ENCODE results near the gene CERS6. TPM values are rescaled to one million over a fixed set of nuclear protein-coding genes. Genes with fewer than 3 reads are reported as not detected.

Gene CERS6
- total and polyA plus RNA-seq, 11 donors: 22.1 to 78.0 (median 62.2) TPM

DNA sequence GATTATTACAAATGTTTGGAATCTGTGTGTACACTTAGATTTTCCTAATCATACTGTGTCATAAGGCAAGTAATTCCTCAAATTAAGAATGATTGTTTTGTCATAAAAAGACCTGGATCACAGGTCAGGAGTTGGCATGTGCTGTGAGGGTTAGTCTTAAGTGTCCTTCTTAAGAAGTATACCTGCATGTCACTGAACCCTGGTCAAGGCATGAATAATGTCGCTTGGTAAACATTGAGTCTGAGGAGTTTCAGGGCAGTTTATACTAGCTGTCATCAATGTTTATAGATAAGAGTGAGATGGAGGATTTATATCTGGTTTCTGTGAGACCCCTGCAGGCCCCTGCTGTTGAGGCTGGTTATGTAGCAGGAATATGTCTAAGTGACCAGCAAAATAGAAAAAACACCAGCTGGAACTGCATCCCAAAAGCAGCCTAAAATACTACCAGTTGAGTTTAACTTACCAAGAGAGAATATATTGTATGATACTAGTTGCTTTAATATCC, 234.4 kb downstream of the CERS6 start:
- Histone ChIP-seq H3K27ac (no peak overlapping the region), H3K4me3 (no peak overlapping the region), H3K36me3 (peaks cover 0 to 7% (median under 1%) of the 10 kb centered on the region in 9 donors), H3K4me1 (peaks cover 0 to 33% (median 5%) of the 10 kb centered on the region in 12 donors), H3K27me3 (no peaks in the 10 kb centered on the region), H3K9me3 (no peaks in the 10 kb centered on the region)
- TF ChIP-seq POLR2A (IDR thresholded peaks at IDR 0.05): no peak
- TF ChIP-seq, protein P1, sequence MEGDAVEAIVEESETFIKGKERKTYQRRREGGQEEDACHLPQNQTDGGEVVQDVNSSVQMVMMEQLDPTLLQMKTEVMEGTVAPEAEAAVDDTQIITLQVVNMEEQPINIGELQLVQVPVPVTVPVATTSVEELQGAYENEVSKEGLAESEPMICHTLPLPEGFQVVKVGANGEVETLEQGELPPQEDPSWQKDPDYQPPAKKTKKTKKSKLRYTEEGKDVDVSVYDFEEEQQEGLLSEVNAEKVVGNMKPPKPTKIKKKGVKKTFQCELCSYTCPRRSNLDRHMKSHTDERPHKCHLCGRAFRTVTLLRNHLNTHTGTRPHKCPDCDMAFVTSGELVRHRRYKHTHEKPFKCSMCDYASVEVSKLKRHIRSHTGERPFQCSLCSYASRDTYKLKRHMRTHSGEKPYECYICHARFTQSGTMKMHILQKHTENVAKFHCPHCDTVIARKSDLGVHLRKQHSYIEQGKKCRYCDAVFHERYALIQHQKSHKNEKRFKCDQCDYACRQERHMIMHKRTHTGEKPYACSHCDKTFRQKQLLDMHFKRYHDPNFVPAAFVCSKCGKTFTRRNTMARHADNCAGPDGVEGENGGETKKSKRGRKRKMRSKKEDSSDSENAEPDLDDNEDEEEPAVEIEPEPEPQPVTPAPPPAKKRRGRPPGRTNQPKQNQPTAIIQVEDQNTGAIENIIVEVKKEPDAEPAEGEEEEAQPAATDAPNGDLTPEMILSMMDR (IDR thresholded peaks at IDR 0.05): no peak
- WGBS, 4 donors: 67 to 84% (median 75%) methylated on average over 1 of the region's 1 CpG
- no peak for ATAC-seq
- intact Hi-C loops (cut with DNase I): loop anchor here in 2 of 10 donors (5.0 kb wide), 1 partner anchor 343 kb away; no protein-coding TSS in a partner anchor
- no peak for DNase-seq

DNA sequence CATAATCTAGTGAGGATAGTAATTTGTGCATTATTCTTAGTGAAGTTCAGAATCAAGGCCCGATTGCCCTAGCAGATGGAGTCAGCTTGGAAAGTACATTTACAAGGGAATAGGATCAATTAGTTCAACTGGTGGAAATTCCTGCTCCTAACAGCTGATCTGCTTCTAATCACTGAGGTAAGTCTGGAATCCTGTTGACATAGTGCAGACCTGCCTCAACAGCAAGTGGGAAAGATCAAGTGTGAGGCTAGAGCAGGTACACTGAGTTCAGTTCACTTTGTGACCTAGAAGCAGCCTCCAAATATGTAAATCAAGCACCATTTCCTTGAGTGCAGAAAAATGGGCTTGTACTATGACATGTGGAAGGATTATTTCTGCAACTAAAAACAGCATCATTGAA, 235.1 kb downstream of the CERS6 start:
- no peak for DNase-seq
- no peaks in the 10 kb centered on the region for H3K27me3 ChIP-seq
- peaks cover 0 to 26% (median 5%) of the 10 kb centered on the region in 12 donors for H3K4me1 ChIP-seq
- no peak overlapping the region for H3K27ac ChIP-seq
- no peak overlapping the region for H3K4me3 ChIP-seq
- no peaks in the 10 kb centered on the region for H3K9me3 ChIP-seq
- H3K36me3 ChIP-seq: peaks cover 0 to 14% (median 8%) of the 10 kb centered on the region in 9 donors
- ATAC-seq: no peak
- WGBS, 4 donors: 70 to 92% (median 76%) methylated on average over 1 of the region's 1 CpG
- intact Hi-C loops (cut with DNase I): loop anchor here in 2 of 10 donors (5.0 kb wide), 1 partner anchor 344 kb away; no protein-coding TSS in a partner anchor
- TF ChIP-seq, protein P1 (IDR thresholded peaks at IDR 0.05): no peak
- TF ChIP-seq POLR2A (IDR thresholded peaks at IDR 0.05): no peak

DNA sequence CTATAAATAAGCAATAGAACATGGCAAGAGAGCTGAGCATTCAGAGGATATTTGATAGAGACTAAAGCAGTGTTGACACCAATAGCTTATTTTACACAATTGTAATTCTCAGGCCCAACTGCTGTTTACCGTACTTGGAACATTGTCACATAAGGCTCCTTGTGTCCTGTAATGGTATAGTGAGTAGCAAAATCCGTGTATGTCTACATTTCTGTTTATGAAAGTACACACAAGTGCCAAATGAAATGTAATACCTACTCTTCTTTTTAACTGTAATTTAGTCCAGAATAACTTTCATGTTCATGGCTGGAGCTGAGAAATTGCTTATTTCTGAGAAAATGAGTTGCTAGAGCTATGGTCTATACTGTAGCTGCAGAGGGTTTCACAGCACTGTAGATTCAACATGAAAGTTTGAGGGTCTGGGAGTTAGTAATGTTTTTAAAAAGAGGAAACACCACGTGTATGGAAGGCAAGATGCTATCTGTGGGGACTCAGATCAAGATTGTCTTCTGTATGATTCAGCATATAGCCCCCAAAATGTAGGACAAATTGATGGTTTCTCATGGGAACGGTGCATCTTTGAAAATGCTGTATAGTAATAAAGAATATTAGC, 236.2 kb downstream of the CERS6 start:
- ATAC-seq: no peak
- 82 to 89% (median 86%) methylated on average over 4 of the region's 4 CpGs for WGBS, 4 donors
- no peak overlapping the region for H3K27ac ChIP-seq
- TF ChIP-seq POLR2A (IDR thresholded peaks at IDR 0.05): no peak
- TF ChIP-seq, protein P1 (IDR thresholded peaks at IDR 0.05): no peak
- H3K36me3 ChIP-seq: peaks cover 0 to 17% (median 8%) of the 10 kb centered on the region in 9 donors
- peaks cover 0 to 18% (median 0%) of the 10 kb centered on the region in 12 donors for H3K4me1 ChIP-seq
- no peak for DNase-seq
- no peaks in the 10 kb centered on the region for H3K9me3 ChIP-seq
- intact Hi-C loops (cut with DNase I): loop anchor here in 2 of 10 donors (5.0 kb wide), 1 partner anchor 345 kb away; no protein-coding TSS in a partner anchor
- H3K27me3 ChIP-seq: no peaks in the 10 kb centered on the region
- no peak overlapping the region for H3K4me3 ChIP-seq

DNA sequence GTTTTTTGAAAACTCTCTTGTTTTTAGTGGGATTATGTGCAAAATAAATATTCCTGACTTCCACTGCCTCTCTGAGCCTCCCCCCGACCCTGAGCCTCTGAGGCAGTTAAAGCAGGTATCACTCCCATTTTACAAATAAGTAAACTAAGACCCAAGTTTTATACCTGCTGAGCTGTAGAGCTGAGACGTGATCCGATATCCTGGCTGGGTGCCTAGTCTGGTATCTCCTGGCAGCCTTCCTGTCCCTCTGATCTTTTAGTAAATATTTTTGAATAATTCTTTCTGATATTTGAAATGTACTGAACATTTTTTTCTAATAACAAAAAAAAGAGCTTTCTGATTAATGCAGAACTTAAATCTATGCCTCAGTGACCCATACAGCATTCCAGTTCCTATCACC, 238.1 kb downstream of the CERS6 start:
- Histone ChIP-seq H3K9me3 (no peaks in the 10 kb centered on the region), H3K27me3 (no peaks in the 10 kb centered on the region), H3K36me3 (peaks cover 0 to 17% (median 8%) of the 10 kb centered on the region in 9 donors), H3K27ac (no peak overlapping the region), H3K4me1 (peaks cover 0 to 22% (median 0%) of the 10 kb centered on the region in 12 donors), H3K4me3 (no peak overlapping the region)
- ATAC-seq: no peak
- DNase-seq: no peak
- intact Hi-C loops (cut with DNase I): loop anchor here in 2 of 10 donors (5.0 kb wide), 1 partner anchor 347 kb away; no protein-coding TSS in a partner anchor
- WGBS, 4 donors: 57 to 71% (median 64%) methylated on average over 3 of the region's 3 CpGs
- no peak for TF ChIP-seq POLR2A (IDR thresholded peaks at IDR 0.05)
- TF ChIP-seq, protein P1 (IDR thresholded peaks at IDR 0.05): no peak
